ENCODE results near the gene HPS6. TPM values are rescaled to one million over a fixed set of nuclear protein-coding genes. Genes with fewer than 3 reads are reported as not detected.

Gene HPS6
- total and polyA plus RNA-seq, 7 donors: 7.3 to 13.2 (median 9.8) TPM

DNA sequence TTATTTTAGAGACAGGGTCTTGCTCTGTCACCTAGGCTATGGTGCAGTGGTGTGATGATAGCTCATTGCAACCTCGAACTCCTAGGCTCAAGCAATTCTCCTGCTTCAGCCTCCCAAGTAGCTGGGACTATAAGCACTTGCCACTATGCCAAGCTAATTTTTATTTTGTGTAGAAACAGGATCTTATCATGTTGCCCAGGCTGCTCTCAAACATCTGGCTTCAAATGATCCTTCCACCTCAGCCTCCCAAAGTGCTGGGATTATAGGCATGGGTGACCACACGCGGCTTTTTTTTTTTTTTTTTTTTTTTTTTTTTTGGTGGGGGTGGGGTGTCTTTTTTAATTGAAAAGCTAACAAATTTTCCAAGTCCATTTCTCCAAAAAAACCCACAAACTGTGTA, 18.4 kb downstream of the HPS6 start:
- Histone ChIP-seq H3K36me3 (ENCODE audit: insufficient read depth in 1 of 2, low read depth in 1 of 2) (no peaks in the 10 kb centered on the region), H3K27me3 (ENCODE audit: insufficient read depth in 3 of 3, low read length in 2 of 3) (no peaks in the 10 kb centered on the region), H3K27ac (no peak overlapping the region), H3K9me3 (no peaks in the 10 kb centered on the region), H3K4me1 (no peaks in the 10 kb centered on the region), H3K4me3 (no peak overlapping the region)
- TF ChIP-seq, protein P1, sequence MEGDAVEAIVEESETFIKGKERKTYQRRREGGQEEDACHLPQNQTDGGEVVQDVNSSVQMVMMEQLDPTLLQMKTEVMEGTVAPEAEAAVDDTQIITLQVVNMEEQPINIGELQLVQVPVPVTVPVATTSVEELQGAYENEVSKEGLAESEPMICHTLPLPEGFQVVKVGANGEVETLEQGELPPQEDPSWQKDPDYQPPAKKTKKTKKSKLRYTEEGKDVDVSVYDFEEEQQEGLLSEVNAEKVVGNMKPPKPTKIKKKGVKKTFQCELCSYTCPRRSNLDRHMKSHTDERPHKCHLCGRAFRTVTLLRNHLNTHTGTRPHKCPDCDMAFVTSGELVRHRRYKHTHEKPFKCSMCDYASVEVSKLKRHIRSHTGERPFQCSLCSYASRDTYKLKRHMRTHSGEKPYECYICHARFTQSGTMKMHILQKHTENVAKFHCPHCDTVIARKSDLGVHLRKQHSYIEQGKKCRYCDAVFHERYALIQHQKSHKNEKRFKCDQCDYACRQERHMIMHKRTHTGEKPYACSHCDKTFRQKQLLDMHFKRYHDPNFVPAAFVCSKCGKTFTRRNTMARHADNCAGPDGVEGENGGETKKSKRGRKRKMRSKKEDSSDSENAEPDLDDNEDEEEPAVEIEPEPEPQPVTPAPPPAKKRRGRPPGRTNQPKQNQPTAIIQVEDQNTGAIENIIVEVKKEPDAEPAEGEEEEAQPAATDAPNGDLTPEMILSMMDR (IDR thresholded peaks at IDR 0.05): no peak
- intact Hi-C loops (cut with DNase I): no loop called here
- ATAC-seq: no peak
- DNase-seq: no peak
- WGBS, 3 donors: 80 to 87% (median 84%) methylated on average over 3 of the region's 3 CpGs

DNA sequence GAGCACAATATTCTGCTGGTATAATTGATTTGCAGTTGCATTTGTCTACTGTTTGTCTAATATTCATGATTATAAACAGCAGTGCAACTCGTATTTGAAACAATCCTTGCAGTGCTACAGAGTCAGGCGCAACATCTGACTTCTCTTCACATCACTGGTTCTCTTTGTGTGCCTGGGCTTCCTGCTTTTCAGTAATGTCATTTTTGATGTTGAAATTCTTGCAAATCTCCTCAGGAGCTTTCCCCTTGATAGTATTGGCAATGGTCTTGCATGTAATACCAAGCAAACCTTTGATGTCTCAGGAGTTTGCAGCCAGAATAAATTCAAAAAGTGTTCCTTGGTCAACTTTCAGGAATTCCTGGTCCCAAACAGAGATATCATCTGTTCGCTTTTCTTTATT, 20.2 kb downstream of the HPS6 start:
- WGBS, 3 donors: 90 to 93% (median 93%) methylated on average over 3 of the region's 3 CpGs
- H3K27ac ChIP-seq: no peak overlapping the region
- no peaks in the 10 kb centered on the region for H3K4me1 ChIP-seq
- no peak for DNase-seq
- H3K36me3 ChIP-seq (ENCODE audit: insufficient read depth in 1 of 2, low read depth in 1 of 2): no peaks in the 10 kb centered on the region
- no peak overlapping the region for H3K4me3 ChIP-seq
- TF ChIP-seq, protein P1 (IDR thresholded peaks at IDR 0.05): no peak
- intact Hi-C loops (cut with DNase I): no loop called here
- ATAC-seq: no peak
- H3K27me3 ChIP-seq (ENCODE audit: insufficient read depth in 3 of 3, low read length in 2 of 3): no peaks in the 10 kb centered on the region
- no peaks in the 10 kb centered on the region for H3K9me3 ChIP-seq

DNA sequence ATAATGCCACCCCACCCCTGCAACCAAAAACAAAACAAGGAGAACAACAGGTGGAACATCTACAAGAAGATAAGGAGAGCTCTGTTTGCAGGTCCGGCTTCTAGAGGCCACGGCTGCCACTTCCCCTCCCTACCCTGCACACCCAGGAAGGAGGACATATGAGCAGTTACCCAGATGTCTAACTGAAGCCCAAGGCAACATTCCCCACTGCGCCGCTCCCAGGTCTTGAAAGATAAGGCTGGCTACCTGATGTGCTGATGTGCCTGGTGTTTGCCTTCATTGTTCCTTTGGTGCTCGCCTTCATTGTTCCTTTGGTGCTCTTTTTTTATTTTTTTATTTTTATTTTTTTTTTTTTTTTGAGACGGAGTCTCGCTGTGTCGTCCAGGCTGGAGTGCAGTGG, 21.0 kb downstream of the HPS6 start:
- Histone ChIP-seq H3K27me3 (ENCODE audit: insufficient read depth in 3 of 3, low read length in 2 of 3) (no peaks in the 10 kb centered on the region), H3K27ac (no peak overlapping the region), H3K36me3 (ENCODE audit: insufficient read depth in 1 of 2, low read depth in 1 of 2) (no peaks in the 10 kb centered on the region), H3K4me1 (no peaks in the 10 kb centered on the region), H3K4me3 (no peak overlapping the region), H3K9me3 (no peaks in the 10 kb centered on the region)
- WGBS, 3 donors: 93 to 96% (median 95%) methylated on average over 8 of the region's 8 CpGs
- ATAC-seq (no peak), DNase-seq (no peak)
- intact Hi-C loops (cut with DNase I): no loop called here
- TF ChIP-seq, protein P1 (IDR thresholded peaks at IDR 0.05): no peak

DNA sequence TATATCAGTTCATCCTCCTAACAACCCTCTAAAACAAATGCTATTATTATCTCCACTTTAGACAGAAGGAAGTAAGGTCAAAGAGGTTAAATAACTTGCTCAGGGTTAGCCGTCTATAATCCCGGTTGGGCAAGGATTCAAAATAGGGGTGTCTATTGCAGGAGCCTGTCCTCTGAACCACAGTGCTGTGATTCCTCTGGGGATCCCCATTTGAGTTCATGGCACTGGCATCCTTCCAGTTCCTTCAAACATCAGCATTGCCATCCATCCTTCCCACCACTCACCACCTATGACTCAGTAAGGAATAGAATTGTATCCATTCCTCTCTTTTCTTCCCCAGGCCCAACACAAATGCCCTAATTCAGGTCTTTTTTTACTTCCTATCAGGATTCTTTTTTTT, 25.6 kb downstream of the HPS6 start:
- DNase-seq (no peak), ATAC-seq (no peak)
- Histone ChIP-seq H3K27ac (no peak overlapping the region), H3K4me1 (no peaks in the 10 kb centered on the region), H3K9me3 (no peaks in the 10 kb centered on the region), H3K36me3 (ENCODE audit: insufficient read depth in 1 of 2, low read depth in 1 of 2) (no peaks in the 10 kb centered on the region), H3K27me3 (ENCODE audit: insufficient read depth in 3 of 3, low read length in 2 of 3) (no peaks in the 10 kb centered on the region), H3K4me3 (no peak overlapping the region)
- TF ChIP-seq, protein P1 (IDR thresholded peaks at IDR 0.05): no peak
- WGBS, 3 donors: 35 to 44% (median 42%) methylated on average over 2 of the region's 2 CpGs
- intact Hi-C loops (cut with DNase I): no loop called here

DNA sequence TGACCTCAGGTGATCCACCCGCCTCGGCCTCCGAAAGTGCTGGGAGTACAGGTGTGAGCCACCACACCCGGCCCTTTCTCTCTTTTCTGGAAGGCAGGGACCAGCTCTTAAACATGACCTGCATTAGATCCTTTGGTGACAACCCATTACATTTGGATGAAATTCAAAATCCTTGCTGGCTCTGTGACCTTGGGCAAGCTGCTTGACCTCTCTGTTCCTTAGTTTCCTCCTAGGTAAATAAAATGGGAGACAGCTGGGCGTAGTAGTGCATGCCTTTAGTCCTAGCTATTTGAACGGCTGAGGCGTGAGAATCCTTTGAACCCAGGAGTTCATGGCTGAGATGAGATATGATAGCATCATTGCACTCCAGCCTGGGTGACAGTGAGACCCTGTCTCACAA, 31.3 kb downstream of the HPS6 start:
- Histone ChIP-seq H3K27ac (no peak overlapping the region), H3K4me1 (no peaks in the 10 kb centered on the region), H3K4me3 (no peak overlapping the region), H3K9me3 (no peaks in the 10 kb centered on the region), H3K27me3 (ENCODE audit: insufficient read depth in 3 of 3, low read length in 2 of 3) (no peaks in the 10 kb centered on the region), H3K36me3 (ENCODE audit: insufficient read depth in 1 of 2, low read depth in 1 of 2) (no peaks in the 10 kb centered on the region)
- DNase-seq: no peak
- TF ChIP-seq, protein P1 (IDR thresholded peaks at IDR 0.05): no peak
- intact Hi-C loops (cut with DNase I): no loop called here
- 94 to 98% (median 95%) methylated on average over 7 of the region's 7 CpGs for WGBS, 3 donors
- no peak for ATAC-seq
